Measurements from ENCODE around the gene MTMR3. TPM values are rescaled to one million over a fixed set of nuclear protein-coding genes. Genes with fewer than 3 reads are reported as not detected.

The MTMR3 gene
- polyA plus RNA-seq, 1 of the 3 experiments (the other 2 are of a cell fraction), result 20.4 TPM

GRCh38 chr22:30044881-30045493 is 162.0 kb downstream of the MTMR3 start (continued):
- TF ChIP-seq USF2 (IDR thresholded peaks at IDR 0.05; ENCODE audit: borderline replicate concordance, low read depth, low read length) (no peak), FOXM1 (IDR thresholded peaks at IDR 0.05; ENCODE audit: low read depth) (no peak), GATA2 (CRISPR knock-in tag; IDR thresholded peaks at IDR 0.05) (no peak), EP300 (IDR thresholded peaks at IDR 0.05; ENCODE audit: borderline replicate concordance in 1 of 2, low read depth in 1 of 2, low read length in 1 of 2) (no peak)

- no peaks in the 10 kb centered on the region for H3K9me3 ChIP-seq
- no peaks in the 10 kb centered on the region for H3K9me2 ChIP-seq
- no peak overlapping the region for H2AFZ ChIP-seq (ENCODE audit: low read depth)
- no peak overlapping the region for H3K4me2 ChIP-seq
- TF ChIP-seq FOXJ3 (CRISPR knock-in tag; IDR thresholded peaks at IDR 0.05), result no peak
- TF ChIP-seq TAF1 (IDR thresholded peaks at IDR 0.05; ENCODE audit: borderline replicate concordance, low read depth, low read length), result no peak
- TF ChIP-seq GATA2 (CRISPR knock-in tag; IDR thresholded peaks at IDR 0.05), result no peak
- no peak for TF ChIP-seq RCOR1 (IDR thresholded peaks at IDR 0.05; ENCODE audit: low read length)
- no peak for TF ChIP-seq REST (IDR thresholded peaks at IDR 0.05; ENCODE audit: low read depth, low read length)
- TF ChIP-seq ZBTB33 (IDR thresholded peaks at IDR 0.05; ENCODE audit: borderline replicate concordance, low read depth), result no peak
- TF ChIP-seq YY1 (IDR thresholded peaks at IDR 0.05; ENCODE audit: low read depth), result no peak
- no peak for TF ChIP-seq EZH2phosphoT487 (IDR thresholded peaks at IDR 0.05; ENCODE audit: borderline replicate concordance, low read depth)
- no peak for TF ChIP-seq MXI1 (IDR thresholded peaks at IDR 0.05; ENCODE audit: low read depth, low read length)
- no peak for TF ChIP-seq RXRA (IDR thresholded peaks at IDR 0.05; ENCODE audit: borderline replicate concordance, low read depth)
- no peak for TF ChIP-seq MAX (IDR thresholded peaks at IDR 0.05; ENCODE audit: low read depth)
- TF ChIP-seq SMC3 (IDR thresholded peaks at IDR 0.05; ENCODE audit: low read depth, low read length), result no peak
- TF ChIP-seq CTCF (IDR thresholded peaks at IDR 0.05), result no peak
- TF ChIP-seq EP300 (IDR thresholded peaks at IDR 0.05; ENCODE audit: borderline replicate concordance in 1 of 2, low read depth in 1 of 2, low read length in 1 of 2), result no peak
- TF ChIP-seq RAD21 (IDR thresholded peaks at IDR 0.05; ENCODE audit: low read length), result no peak
- no peak for TF ChIP-seq NRF1 (IDR thresholded peaks at IDR 0.05; ENCODE audit: low read depth, low read length)
- TF ChIP-seq POLR2AphosphoS5 (IDR thresholded peaks at IDR 0.05; ENCODE audit: low read depth, low read length), result no peak
- no peak for TF ChIP-seq TCF12 (IDR thresholded peaks at IDR 0.05)
- TF ChIP-seq USF1 (IDR thresholded peaks at IDR 0.05; ENCODE audit: borderline replicate concordance, low read depth), result no peak
- TF ChIP-seq CHD2 (IDR thresholded peaks at IDR 0.05; ENCODE audit: low read length, partially characterized antibody), result no peak
- no peak for DNase-seq
- peaks cover 21% of the 10 kb centered on the region for H3F3A ChIP-seq (replicated peaks; ENCODE audit: insufficient read depth)
- no peaks in the 10 kb centered on the region for H3K79me2 ChIP-seq (ENCODE audit: insufficient read depth)
- H3K4me1 ChIP-seq (ENCODE audit: control insufficient read depth in 1 of 2, insufficient read depth in 2 of 2, low read depth in 1 of 2, low read length in 1 of 2), result peaks cover 0 to 27% of the 10 kb centered on the region in 2 experiments; a peak in 3 of 4 replicates
- no peak overlapping the region for H3K4me3 ChIP-seq (ENCODE audit: low read depth in 2 of 2, low read length in 1 of 2)
- POLR2A ChIA-PET, result no interaction called here
- no peak overlapping the region for H3K9ac ChIP-seq
- peak overlapping the region in 1 of 2 experiments; percentile 91; a peak in 1 of 4 replicates for H3K27ac ChIP-seq (ENCODE audit: low read depth in 2 of 2, low read length in 1 of 2)
- 73% methylated on average over 3 of the region's 4 CpGs for WGBS (ENCODE audit: low lambda C conversion rate)
- H4K20me1 ChIP-seq (ENCODE audit: insufficient read depth), result no peaks in the 10 kb centered on the region
- CTCF ChIA-PET, result interaction anchor here (1.7 kb wide), 1 partner anchor 9 kb away, joined by 6 read pairs; no protein-coding TSS in a partner anchor
- H3K27me3 ChIP-seq (ENCODE audit: insufficient read depth), result no peaks in the 10 kb centered on the region
- H3K36me3 ChIP-seq (replicated peaks in 1 of 2; ENCODE audit: control insufficient read depth in 1 of 2, insufficient read depth in 2 of 2, low read length in 1 of 2), result no peaks in the 10 kb centered on the region
Observed at GRCh38 chr22:30045494-30045887, 162.5 kb downstream of the MTMR3 start.
